G401 (cell line): ENCODE data around the gene MAST4. TPM values are rescaled to one million over a fixed set of nuclear protein-coding genes. Genes with fewer than 3 reads are reported as not detected.

Experiments
- DNase-seq: peaks from one replicate; pipeline ENCODE4 v3.0.0-alpha.2; 2015; ENCODE audit warnings: low spot score
- in situ Hi-C: cut with HindIII; loops from 2 replicates; pipeline ENCODE4 v1.10.0; 2016; ENCODE audit warnings: low sequenced_read_pairs, mixed read lengths
- total RNA-seq: library from RNA; depleted of rRNA; stranded (reverse); fragments of >200 nt; shearing (Covaris generic); gene quantifications from 2 replicates; pipeline ENCODE4 v1.2.3, GENCODE V29; 2014

Gene MAST4
- total RNA-seq, 1 experiment from 2014 or later, result not detected

- no peak for DNase-seq
- in situ Hi-C loops, result no loop called here
These were observed 254.3 kb downstream of the MAST4 start for GRCh38 chr5:66850354-66851075.

DNA sequence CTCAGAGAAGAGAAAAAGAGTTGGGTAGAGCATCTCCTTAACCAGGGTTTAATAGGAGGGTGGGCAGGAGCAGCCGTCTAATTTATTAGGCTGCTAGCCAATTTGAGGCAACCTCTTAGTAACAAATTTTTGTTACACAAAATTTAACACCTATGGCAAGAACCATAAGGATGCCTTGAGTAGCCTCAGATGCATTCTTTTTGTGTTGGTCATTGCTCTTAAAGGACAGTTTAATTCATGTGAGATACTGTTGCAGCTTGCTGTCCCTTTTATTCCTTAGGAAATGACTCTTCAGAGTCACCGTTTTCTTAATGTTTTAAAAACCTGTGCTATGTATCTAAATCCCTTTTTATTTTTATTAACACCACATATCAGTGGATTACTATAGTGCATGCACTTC is 255.1 kb downstream of the MAST4 start:
- no peak for DNase-seq
- in situ Hi-C loops, result no loop called here

DNA sequence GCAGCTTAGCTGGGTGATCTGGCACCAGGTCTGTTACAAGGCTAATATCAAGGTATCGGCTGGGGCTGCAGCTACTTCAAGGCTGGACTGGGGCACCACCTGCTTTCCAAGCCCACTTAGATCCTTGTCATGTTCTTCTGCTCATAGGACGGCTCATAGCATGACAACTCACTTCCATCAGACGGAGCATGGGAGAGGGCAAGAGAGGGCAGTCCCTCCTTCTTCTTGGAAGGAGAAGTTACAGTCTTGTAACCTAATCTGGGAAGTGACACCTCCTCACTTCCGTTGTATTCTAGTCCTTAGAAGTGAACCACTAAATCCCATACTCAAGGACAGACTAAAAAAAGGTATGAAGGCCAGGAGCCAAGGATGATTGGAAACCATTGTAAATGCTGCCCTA is 258.2 kb downstream of the MAST4 start:
- no peak for DNase-seq
- in situ Hi-C loops, result no loop called here

DNA sequence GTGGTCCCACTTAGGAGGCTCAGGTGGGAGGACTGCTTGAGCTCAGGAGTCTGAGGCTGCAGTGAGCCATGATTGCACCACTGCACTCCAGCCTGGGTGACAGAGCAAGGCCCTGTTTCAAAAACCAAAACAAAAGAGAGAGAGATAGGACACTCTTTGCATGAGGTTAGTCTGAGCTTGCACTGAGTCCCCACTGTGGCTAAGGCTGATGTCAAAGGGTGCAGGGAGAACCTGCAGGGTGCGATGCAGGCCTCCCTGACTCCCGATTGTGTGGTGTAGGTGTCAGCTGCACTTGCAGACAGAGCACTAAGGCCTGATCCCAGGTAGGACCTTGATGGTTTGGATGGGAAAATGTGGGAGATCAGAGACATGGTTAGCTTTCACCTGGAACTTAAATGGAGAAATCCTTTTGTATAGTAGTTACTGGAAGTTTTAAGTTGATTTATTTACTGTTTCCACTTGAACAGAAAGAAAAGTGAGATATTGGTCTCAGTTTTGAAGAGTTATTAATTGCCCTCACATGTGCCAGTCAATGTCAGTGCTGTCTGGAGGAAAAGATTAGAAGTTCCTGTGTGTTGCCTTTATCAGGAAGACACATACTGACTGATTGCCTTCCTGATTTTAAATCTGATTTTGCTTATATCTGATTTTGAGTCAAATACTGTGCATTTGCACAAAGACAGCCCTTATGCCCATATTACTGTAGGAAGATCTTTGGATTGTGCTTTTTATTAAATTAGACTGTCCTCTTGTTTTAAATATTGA is 260.0 kb downstream of the MAST4 start:
- in situ Hi-C loops, result no loop called here
- no peak for DNase-seq

- in situ Hi-C loops, result no loop called here
- DNase-seq, result no peak
These were observed 263.3 kb downstream of the MAST4 start for GRCh38 chr5:66859526-66859925.

DNA sequence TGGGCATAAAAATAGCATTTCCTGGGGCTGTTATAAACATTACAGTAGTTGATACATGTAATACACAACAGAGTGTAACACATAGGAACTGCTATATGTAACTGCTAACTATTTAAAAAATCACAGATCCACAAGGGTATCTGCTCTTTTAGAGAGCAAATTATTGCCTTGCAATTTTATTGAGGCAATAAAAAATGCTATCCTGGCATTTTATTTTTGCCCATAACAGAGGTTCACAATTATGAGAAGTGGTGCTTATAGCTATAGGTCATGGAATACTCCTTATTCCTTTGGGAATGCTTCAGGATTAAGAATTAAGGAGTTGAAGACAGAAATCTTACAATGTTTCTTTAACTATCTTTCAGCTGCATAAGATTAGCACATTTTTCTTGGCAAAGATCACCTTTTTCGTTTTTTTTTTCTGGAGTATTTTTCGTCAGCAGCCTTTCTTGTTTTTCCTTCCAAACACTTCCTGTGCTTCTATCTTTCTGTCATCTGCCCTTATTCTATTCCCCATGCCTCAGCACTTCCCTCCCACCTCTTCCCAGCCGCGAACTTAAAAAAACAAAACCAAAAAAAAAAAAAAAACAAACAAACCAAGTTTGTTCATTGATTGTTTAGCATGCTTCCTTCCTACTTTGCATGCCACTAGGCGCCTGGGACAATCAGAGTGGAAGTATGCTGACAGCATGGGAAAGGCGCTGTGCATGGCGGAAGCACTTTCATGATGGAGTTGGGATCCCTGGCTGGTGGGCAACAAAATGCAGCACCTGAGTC is 264.2 kb downstream of the MAST4 start:
- in situ Hi-C loops, result no loop called here
- no peak for DNase-seq

DNA sequence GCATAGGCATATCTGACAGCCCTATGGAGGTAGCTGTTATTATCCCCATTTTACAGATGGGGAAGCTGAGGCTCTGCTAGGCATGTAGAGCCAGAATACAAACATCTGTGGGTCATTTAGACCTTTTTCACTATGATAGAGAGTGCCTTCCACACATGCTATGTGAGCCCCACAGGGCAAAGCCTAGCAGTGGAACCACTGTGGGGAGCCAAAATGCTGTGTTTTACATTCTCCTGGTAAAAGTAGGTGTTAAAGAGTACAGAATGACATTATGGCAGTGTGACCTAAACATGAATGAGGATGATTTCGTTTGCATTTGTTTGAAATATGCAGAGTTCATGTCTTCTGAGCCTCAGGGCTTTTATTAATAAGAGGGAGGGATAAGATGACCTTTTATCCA is 265.2 kb downstream of the MAST4 start:
- in situ Hi-C loops, result no loop called here
- no peak for DNase-seq

- DNase-seq, result no peak
- in situ Hi-C loops, result no loop called here
These were observed 265.8 kb downstream of the MAST4 start for GRCh38 chr5:66862020-66862419.

- no peak for DNase-seq
- in situ Hi-C loops, result no loop called here
These were observed 267.3 kb downstream of the MAST4 start for GRCh38 chr5:66863243-66864170.

- DNase-seq, result no peak
- in situ Hi-C loops, result no loop called here
These were observed 268.2 kb downstream of the MAST4 start for GRCh38 chr5:66864240-66864884.

GRCh38 chr5:66867618-66868322 is 271.6 kb downstream of the MAST4 start:
- in situ Hi-C loops, result no loop called here
- no peak for DNase-seq

DNA sequence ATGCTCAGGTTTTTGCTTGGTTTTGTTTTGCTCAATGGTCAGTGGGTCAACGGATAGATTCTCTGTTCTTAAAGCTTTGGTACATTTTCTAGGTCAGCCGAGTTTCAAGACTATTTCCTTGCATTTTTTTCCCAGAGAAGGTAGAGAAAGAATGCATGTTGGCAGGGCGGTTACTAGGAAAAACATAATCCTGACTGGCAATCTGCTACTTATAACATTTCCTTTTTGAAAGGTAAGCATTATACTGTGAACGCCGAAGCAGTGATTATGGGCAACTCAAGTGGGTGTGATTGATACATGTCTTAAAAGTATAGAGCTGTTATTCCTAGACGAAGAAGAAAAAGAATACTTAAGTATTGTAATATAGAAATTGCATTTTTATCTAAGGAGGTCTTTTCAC is 273.2 kb downstream of the MAST4 start:
- in situ Hi-C loops, result no loop called here
- no peak for DNase-seq

GRCh38 chr5:66870708-66871107 is 274.5 kb downstream of the MAST4 start:
- in situ Hi-C loops, result no loop called here
- no peak for DNase-seq

DNA sequence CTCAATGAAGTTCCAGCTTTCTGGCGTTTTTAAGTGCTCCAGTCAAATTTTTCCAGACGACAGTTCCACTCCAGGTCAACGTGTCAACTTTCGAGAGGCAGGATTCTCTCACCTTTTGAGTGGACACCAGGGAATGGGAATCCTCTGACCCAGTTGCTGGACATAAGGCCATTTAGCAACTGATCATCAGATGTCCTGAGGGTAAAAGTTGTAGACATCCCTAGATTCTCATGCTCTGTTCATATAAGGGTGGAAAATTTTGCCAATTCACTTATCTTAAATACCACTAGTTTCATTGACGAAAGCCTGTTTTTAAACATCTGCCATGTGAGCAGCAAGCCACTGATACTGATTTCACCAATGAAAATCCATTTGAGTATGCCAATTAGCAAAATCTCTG is 275.5 kb downstream of the MAST4 start:
- in situ Hi-C loops, result no loop called here
- no peak for DNase-seq

DNA sequence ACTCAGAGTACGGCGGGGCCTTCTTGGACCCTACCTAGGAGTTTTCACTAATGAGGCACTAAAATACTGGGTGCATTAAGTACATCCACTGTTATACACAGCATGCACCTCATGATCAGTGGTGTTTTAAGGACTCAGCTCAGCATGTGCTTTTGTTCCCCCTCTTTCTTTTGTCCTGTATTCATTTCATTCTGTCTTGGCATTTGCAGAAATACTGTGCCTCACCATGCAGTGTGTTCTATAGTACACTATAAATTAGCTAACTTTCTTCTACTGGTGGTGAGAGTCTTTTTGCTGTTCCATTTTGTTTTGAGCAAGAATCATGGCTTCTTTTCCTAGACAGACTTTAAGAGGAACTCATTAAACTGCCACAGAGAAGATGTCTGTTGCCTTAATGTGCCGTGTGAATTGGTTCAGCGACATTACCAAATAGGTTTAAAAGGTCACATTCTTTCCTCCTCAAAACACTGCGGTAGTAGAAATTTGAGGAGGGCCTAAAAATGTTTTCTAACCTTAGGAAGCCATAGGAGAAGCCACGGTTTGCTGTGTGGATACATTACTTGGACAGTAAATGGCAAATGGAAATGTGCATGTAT is 276.6 kb downstream of the MAST4 start:
- in situ Hi-C loops, result no loop called here
- no peak for DNase-seq

GRCh38 chr5:66874004-66874403 is 277.8 kb downstream of the MAST4 start:
- in situ Hi-C loops, result no loop called here

GRCh38 chr5:66875315-66875714 is 279.1 kb downstream of the MAST4 start:
- in situ Hi-C loops, result no loop called here

More at GRCh38 chr5:66874004-66874403, 277.8 kb downstream of the MAST4 start:
- no peak for DNase-seq

More at GRCh38 chr5:66875315-66875714, 279.1 kb downstream of the MAST4 start:
- DNase-seq, result no peak
